Measurements from ENCODE around the gene NTM.

DNA sequence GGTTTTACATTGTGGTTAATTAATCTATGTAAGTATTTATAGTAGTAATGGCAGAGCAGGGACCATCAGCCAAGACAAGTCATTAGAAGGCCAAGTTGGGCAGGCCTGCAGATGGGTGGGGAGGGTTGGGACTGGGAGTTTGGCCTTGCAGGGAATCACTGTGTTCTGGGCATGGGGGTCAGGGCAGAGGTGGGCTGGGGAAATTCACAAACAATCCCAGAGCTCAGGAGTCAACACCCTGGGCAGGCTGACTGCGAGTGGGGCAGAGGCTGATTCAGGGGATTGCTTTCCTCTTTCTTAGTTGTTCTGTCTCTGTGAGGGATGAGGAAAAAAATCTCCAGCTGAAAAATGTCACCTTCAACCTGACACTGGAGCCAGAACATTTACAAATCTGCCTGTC, 322.5 kb downstream of the NTM start:
- TF ChIP-seq, protein P1, sequence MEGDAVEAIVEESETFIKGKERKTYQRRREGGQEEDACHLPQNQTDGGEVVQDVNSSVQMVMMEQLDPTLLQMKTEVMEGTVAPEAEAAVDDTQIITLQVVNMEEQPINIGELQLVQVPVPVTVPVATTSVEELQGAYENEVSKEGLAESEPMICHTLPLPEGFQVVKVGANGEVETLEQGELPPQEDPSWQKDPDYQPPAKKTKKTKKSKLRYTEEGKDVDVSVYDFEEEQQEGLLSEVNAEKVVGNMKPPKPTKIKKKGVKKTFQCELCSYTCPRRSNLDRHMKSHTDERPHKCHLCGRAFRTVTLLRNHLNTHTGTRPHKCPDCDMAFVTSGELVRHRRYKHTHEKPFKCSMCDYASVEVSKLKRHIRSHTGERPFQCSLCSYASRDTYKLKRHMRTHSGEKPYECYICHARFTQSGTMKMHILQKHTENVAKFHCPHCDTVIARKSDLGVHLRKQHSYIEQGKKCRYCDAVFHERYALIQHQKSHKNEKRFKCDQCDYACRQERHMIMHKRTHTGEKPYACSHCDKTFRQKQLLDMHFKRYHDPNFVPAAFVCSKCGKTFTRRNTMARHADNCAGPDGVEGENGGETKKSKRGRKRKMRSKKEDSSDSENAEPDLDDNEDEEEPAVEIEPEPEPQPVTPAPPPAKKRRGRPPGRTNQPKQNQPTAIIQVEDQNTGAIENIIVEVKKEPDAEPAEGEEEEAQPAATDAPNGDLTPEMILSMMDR (IDR thresholded peaks at IDR 0.05; ENCODE audit: insufficient read depth, low read length), result no peak
- TF ChIP-seq POLR2AphosphoS5 (IDR thresholded peaks at IDR 0.05; ENCODE audit: low read depth) (no peak), GABPA (IDR thresholded peaks at IDR 0.05; ENCODE audit: low read depth) (no peak), SPI1 (IDR thresholded peaks at IDR 0.05; ENCODE audit: borderline replicate concordance, low read depth) (no peak)
- TF ChIP-seq, protein P2, sequence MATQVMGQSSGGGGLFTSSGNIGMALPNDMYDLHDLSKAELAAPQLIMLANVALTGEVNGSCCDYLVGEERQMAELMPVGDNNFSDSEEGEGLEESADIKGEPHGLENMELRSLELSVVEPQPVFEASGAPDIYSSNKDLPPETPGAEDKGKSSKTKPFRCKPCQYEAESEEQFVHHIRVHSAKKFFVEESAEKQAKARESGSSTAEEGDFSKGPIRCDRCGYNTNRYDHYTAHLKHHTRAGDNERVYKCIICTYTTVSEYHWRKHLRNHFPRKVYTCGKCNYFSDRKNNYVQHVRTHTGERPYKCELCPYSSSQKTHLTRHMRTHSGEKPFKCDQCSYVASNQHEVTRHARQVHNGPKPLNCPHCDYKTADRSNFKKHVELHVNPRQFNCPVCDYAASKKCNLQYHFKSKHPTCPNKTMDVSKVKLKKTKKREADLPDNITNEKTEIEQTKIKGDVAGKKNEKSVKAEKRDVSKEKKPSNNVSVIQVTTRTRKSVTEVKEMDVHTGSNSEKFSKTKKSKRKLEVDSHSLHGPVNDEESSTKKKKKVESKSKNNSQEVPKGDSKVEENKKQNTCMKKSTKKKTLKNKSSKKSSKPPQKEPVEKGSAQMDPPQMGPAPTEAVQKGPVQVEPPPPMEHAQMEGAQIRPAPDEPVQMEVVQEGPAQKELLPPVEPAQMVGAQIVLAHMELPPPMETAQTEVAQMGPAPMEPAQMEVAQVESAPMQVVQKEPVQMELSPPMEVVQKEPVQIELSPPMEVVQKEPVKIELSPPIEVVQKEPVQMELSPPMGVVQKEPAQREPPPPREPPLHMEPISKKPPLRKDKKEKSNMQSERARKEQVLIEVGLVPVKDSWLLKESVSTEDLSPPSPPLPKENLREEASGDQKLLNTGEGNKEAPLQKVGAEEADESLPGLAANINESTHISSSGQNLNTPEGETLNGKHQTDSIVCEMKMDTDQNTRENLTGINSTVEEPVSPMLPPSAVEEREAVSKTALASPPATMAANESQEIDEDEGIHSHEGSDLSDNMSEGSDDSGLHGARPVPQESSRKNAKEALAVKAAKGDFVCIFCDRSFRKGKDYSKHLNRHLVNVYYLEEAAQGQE (IDR thresholded peaks at IDR 0.05; ENCODE audit: insufficient replicate concordance, low read depth), result no peak
